Measurements from ENCODE around the gene TRIP12. TPM values are rescaled to one million over a fixed set of nuclear protein-coding genes. Genes with fewer than 3 reads are reported as not detected.
"Not testable (repeated sequence)": the region's sequence is repeated elsewhere in the genome, so short reads cannot be mapped to it uniquely, and the experiment has no call there.

The TRIP12 gene
- total RNA-seq, 2 experiments from 2014 or later, result 226 to 253 TPM

- DNase-seq, result no peak
- Mint-ChIP-seq H3K4me1 (ENCODE audit: low read depth) (no peaks in the 10 kb centered on the region), H3K36me3 (peaks cover 6% of the 10 kb centered on the region), H3K27ac (no peak overlapping the region), H3K4me3 (no peak overlapping the region), H3K9me3 (peaks cover 28% of the 10 kb centered on the region), H3K27me3 (no peaks in the 10 kb centered on the region)
- intact Hi-C loops (cut with micrococcal nuclease), result no loop called here
- CTCF ChIA-PET, result no interaction called here
- POLR2A ChIA-PET, result no interaction called here
These were observed 183.7 kb downstream of the TRIP12 start for GRCh38 chr2:229738024-229738625.

GRCh38 chr2:229734410-229734809 lies 187.4 kb downstream of the TRIP12 start:
- intact Hi-C loops (cut with micrococcal nuclease), result no loop called here
- ChIA-PET POLR2A (no interaction called here), CTCF (no interaction called here)
- no peaks in the 10 kb centered on the region for H3K4me1 Mint-ChIP-seq (ENCODE audit: low read depth)
- peaks cover 25% of the 10 kb centered on the region for H3K9me3 Mint-ChIP-seq
- H3K36me3 Mint-ChIP-seq, result peaks cover 6% of the 10 kb centered on the region
- H3K27me3 Mint-ChIP-seq, result no peaks in the 10 kb centered on the region
- H3K4me3 Mint-ChIP-seq, result no peak overlapping the region
- no peak for DNase-seq
- H3K27ac Mint-ChIP-seq, result no peak overlapping the region

DNA sequence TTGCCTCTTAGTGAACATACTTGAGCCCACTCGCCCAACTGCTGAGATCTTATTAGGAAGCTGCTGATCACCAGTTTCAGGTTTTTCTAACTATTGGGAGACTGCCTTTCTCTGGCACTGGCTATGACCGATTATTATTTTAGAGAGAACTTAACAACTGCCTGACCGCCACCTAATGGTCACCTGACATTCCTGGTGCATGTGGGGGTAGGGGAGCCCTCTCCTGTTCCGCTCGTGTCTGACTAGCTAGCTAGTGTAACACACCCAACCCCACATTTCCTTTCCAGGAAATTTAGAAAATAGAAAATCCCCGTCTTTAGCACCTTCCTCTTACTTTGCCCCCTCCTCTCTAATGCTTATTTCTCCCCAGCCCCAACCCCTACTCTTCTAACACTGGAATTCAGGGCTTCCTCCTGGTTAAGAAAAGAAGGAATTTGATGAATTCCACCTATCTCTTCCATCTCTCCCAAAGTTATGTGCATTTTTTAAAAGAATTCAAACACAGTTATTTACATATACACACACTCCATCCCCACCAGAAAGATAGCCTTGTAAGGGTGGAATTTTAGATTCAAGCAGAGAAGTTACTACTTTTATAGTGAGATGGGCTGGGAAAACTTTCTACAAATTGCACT lies 188.1 kb downstream of the TRIP12 start:
- Mint-ChIP-seq H3K9me3 (peaks cover 18% of the 10 kb centered on the region), H3K27me3 (no peaks in the 10 kb centered on the region), H3K4me1 (ENCODE audit: low read depth) (no peaks in the 10 kb centered on the region), H3K27ac (no peak overlapping the region), H3K36me3 (peaks cover 6% of the 10 kb centered on the region), H3K4me3 (no peak overlapping the region)
- CTCF ChIA-PET, result no interaction called here
- no peak for DNase-seq
- POLR2A ChIA-PET, result no interaction called here
- intact Hi-C loops (cut with micrococcal nuclease), result no loop called here

- CTCF ChIA-PET, result no interaction called here
These were observed 188.9 kb downstream of the TRIP12 start for GRCh38 chr2:229732897-229733296.

DNA sequence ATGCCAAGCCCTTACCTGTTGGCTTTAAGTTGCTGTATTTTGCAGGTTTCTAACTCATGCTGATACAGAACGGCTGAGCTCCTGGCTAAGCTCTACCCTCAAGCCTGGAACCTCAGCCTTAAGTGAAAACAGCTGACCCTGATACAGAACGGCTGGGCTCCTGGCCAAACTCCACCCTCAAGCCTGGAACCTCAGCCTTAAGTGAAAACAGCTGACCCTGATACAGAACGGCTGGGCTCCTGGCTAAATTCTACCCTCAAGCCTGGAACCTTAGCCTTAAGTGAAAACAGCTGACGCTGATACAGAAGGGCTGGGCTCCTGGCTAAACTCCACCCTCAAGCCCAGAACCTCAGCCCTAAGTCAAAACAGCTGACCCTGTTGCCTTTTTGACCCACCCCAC lies 189.9 kb downstream of the TRIP12 start:
- no peak for DNase-seq
- Mint-ChIP-seq H3K27me3 (no peaks in the 10 kb centered on the region), H3K9me3 (peaks cover 2% of the 10 kb centered on the region), H3K4me3 (no peak overlapping the region), H3K4me1 (ENCODE audit: low read depth) (no peaks in the 10 kb centered on the region), H3K36me3 (peaks cover under 1% of the 10 kb centered on the region), H3K27ac (no peak overlapping the region)
- ChIA-PET CTCF (interaction anchor here (0.6 kb wide), 1 partner anchor 137 kb away, joined by 3 read pairs; no protein-coding TSS in a partner anchor), POLR2A (no interaction called here)
- intact Hi-C loops (cut with micrococcal nuclease), result no loop called here

More at GRCh38 chr2:229732897-229733296, 188.9 kb downstream of the TRIP12 start:
- Mint-ChIP-seq H3K4me1 (ENCODE audit: low read depth) (no peaks in the 10 kb centered on the region), H3K9me3 (peaks cover 12% of the 10 kb centered on the region), H3K27ac (no peak overlapping the region), H3K36me3 (peaks cover 5% of the 10 kb centered on the region), H3K27me3 (no peaks in the 10 kb centered on the region), H3K4me3 (no peak overlapping the region)
- DNase-seq, result no peak
- intact Hi-C loops (cut with micrococcal nuclease), result no loop called here
- POLR2A ChIA-PET, result no interaction called here

- CTCF ChIA-PET, result no interaction called here
- H3K27ac Mint-ChIP-seq, result no peak overlapping the region
- H3K4me3 Mint-ChIP-seq, result no peak overlapping the region
- H3K4me1 Mint-ChIP-seq (ENCODE audit: low read depth), result no peaks in the 10 kb centered on the region
- intact Hi-C loops (cut with micrococcal nuclease), result no loop called here
- no peaks in the 10 kb centered on the region for H3K9me3 Mint-ChIP-seq
- DNase-seq, result no peak
- no peaks in the 10 kb centered on the region for H3K27me3 Mint-ChIP-seq
- POLR2A ChIA-PET, result no interaction called here
- H3K36me3 Mint-ChIP-seq, result no peaks in the 10 kb centered on the region
These were observed 190.4 kb downstream of the TRIP12 start for GRCh38 chr2:229731363-229731762.

DNA sequence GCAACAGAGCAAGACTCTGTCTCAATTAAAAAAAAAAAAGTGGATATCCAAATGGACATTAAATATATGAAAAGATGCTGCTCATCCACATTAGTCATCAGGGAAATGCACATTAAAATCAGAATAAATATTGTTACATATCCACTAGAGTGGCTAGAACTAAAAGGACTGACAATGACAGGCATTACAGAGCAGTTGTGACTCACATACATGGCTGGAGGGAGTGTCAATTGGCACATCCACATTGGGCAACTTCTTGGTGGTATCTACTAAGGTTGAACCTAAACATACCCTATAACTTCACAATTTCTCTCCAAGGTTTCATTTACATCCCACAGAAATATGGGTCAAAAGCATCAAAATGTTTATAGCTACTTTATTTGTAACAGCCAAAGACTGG lies 193.4 kb downstream of the TRIP12 start:
- Mint-ChIP-seq H3K36me3 (no peaks in the 10 kb centered on the region), H3K27me3 (peaks cover 2% of the 10 kb centered on the region), H3K27ac (no peak overlapping the region), H3K9me3 (no peaks in the 10 kb centered on the region), H3K4me1 (ENCODE audit: low read depth) (no peaks in the 10 kb centered on the region), H3K4me3 (no peak overlapping the region)
- POLR2A ChIA-PET, result no interaction called here
- intact Hi-C loops (cut with micrococcal nuclease), result no loop called here
- CTCF ChIA-PET, result no interaction called here
- no peak for DNase-seq

DNA sequence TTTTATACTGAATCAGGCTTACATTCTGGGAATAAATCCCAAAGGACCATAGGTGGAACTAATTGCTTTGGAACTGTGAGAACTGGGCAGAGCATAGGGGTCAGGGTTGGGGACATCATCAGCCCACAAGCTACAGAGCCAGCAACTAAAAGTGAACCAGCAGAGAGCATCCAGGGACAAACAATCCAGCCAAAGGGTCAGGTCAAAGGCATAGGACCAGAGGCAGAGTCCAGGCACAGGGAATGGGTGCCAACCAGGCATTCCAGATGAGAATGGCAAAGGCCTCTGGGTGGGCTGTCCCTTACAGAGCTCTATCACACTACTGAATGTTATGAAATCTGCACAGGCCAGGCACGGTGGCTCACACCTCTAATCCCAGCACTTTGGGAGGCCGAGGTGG lies 195.2 kb downstream of the TRIP12 start:
- no peak overlapping the region for H3K27ac Mint-ChIP-seq
- DNase-seq, result no peak
- intact Hi-C loops (cut with micrococcal nuclease), result no loop called here
- H3K4me1 Mint-ChIP-seq (ENCODE audit: low read depth), result no peaks in the 10 kb centered on the region
- H3K36me3 Mint-ChIP-seq, result no peaks in the 10 kb centered on the region
- ChIA-PET POLR2A (no interaction called here), CTCF (interaction anchor here (1.1 kb wide), 1 partner anchor 10 kb away, joined by 3 read pairs; no protein-coding TSS in a partner anchor)
- no peak overlapping the region for H3K4me3 Mint-ChIP-seq
- H3K9me3 Mint-ChIP-seq, result no peaks in the 10 kb centered on the region
- peaks cover 2% of the 10 kb centered on the region for H3K27me3 Mint-ChIP-seq

DNA sequence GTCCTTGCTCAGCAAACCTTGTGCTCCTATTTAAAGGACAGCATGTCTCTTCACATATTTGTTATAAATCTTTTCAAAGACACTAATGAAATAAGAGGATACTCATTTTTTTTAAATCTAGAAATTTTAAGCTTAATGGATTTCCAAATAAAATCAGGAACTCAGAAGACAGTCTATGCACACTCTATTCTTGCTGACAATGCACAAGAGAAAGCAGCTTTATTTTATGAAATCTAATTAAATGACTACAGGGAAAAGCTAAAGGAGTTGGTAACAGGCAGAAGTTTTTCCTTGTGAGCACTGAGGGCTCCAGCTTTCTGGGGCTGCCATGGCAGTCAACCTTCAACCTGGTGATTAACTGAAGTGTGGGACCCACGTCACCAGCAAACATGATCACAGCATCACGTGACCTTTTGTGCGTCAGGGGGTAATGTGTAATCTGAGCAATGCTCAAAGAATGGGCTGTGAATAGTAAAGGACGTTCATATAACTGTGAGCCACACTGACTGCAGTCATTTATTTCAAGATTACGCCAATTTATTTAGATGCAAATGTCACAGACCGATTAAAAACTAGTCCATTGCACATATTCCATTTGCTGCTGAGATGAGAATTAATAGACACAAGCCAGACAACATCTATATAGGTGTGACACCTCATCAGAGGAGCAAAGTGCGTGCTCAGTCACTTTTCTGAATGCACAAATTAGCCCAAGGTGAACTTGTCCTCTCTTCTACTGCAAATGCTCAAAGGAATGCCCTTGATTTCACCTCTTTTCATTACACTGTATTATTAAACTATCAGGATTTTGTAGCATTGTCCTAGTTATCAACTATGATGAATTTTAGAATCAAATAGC lies 195.9 kb downstream of the TRIP12 start:
- no peak overlapping the region for H3K4me3 Mint-ChIP-seq
- H3K9me3 Mint-ChIP-seq, result no peaks in the 10 kb centered on the region
- no peak for DNase-seq
- no peaks in the 10 kb centered on the region for H3K36me3 Mint-ChIP-seq
- intact Hi-C loops (cut with micrococcal nuclease), result no loop called here
- no peak overlapping the region for H3K27ac Mint-ChIP-seq
- no peaks in the 10 kb centered on the region for H3K4me1 Mint-ChIP-seq (ENCODE audit: low read depth)
- peaks cover 2% of the 10 kb centered on the region for H3K27me3 Mint-ChIP-seq
- ChIA-PET CTCF (interaction anchor here (1.1 kb wide), 1 partner anchor 9 kb away, joined by 3 read pairs; no protein-coding TSS in a partner anchor), POLR2A (no interaction called here)

DNA sequence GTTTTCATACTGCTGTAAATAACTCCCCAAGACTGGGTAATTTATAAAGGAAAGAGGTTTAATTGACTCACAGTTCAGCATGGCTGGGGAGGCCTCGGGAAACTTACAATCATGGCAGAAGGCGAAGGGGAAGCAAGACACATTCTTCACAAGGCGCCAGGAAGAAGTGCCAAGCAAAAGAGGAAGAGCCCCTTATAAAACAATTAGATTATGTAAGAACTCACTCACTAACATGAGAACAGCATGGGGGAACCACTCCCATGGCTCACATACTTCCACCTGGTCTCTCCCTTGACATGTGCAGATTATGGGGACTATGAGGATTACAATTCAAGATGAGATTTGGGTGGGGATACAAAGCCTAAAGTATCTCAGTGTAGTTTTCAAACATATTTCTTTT lies 198.6 kb downstream of the TRIP12 start:
- H3K9me3 Mint-ChIP-seq; H3K27ac Mint-ChIP-seq; H3K4me1 Mint-ChIP-seq (ENCODE audit: low read depth); H3K27me3 Mint-ChIP-seq; POLR2A ChIA-PET; intact Hi-C loops (cut with micrococcal nuclease); H3K4me3 Mint-ChIP-seq; H3K36me3 Mint-ChIP-seq; CTCF ChIA-PET; DNase-seq: not testable (repeated sequence)

DNA sequence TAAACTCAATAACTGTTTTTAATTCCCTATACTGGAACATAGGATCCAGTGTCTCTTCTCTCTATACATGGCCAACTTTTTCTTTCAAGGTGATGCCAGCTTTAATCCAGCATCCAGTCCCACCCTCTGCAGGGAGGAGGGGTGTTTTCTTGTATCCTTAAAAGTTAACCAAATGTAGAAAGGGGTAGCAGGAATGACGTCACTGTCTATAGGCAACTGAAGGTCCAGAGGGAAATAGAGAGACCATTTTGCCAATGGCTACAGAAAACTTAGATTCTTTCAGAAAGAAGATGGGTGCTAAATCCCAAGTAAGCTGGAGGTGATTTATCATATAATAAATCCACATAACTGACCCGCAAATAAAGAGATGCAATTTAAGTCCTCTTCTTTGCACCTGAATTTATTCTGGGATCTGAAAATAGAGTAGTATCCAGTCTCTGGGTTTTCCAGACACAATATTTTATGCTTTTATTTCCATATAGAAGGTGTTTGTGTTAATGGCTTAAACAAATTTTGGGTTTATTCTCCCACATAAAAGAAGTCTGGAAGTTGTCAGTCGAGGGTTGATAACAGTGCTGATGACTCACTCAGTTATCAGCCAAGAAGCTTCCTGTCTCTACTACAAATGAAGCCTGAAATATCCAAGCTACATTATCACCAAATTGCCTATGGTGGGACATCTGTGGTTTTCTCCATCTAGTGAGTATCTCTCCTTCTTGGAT lies 201.7 kb downstream of the TRIP12 start:
- H3K27me3 Mint-ChIP-seq, result peaks cover 23% of the 10 kb centered on the region
- no peaks in the 10 kb centered on the region for H3K9me3 Mint-ChIP-seq
- intact Hi-C loops (cut with micrococcal nuclease), result loop anchor here (5.0 to 10.0 kb wide), 2 partner anchors 288 to 1825 kb away; no protein-coding TSS in a partner anchor
- peaks cover 5% of the 10 kb centered on the region for H3K4me1 Mint-ChIP-seq (ENCODE audit: low read depth)
- H3K27ac Mint-ChIP-seq, result no peak overlapping the region
- no peak overlapping the region for H3K4me3 Mint-ChIP-seq
- no peak for DNase-seq
- H3K36me3 Mint-ChIP-seq, result no peaks in the 10 kb centered on the region
- CTCF ChIA-PET, result no interaction called here
- POLR2A ChIA-PET, result no interaction called here

GRCh38 chr2:229718057-229718456 lies 203.8 kb downstream of the TRIP12 start:
- POLR2A ChIA-PET, result no interaction called here
- H3K27me3 Mint-ChIP-seq, result peaks cover 29% of the 10 kb centered on the region

More at GRCh38 chr2:229718057-229718456, 203.8 kb downstream of the TRIP12 start:
- no peaks in the 10 kb centered on the region for H3K9me3 Mint-ChIP-seq
- CTCF ChIA-PET, result interaction anchor here (1.6 kb wide), 1 partner anchor 1828 kb away, joined by 7 read pairs; no protein-coding TSS in a partner anchor
- H3K27ac Mint-ChIP-seq, result no peak overlapping the region
- intact Hi-C loops (cut with micrococcal nuclease), result loop anchor here (5.0 to 10.0 kb wide), 2 partner anchors 286 to 1823 kb away; no protein-coding TSS in a partner anchor
- H3K36me3 Mint-ChIP-seq, result no peaks in the 10 kb centered on the region
- H3K4me1 Mint-ChIP-seq (ENCODE audit: low read depth), result peaks cover 10% of the 10 kb centered on the region
- no peak overlapping the region for H3K4me3 Mint-ChIP-seq
- no peak for DNase-seq
